ENCODE results near the gene SLC6A13. TPM values are rescaled to one million over a fixed set of nuclear protein-coding genes. Genes with fewer than 3 reads are reported as not detected.
"Not testable (repeated sequence)": the region's sequence is repeated elsewhere in the genome, so short reads cannot be mapped to it uniquely, and the experiment has no call there.

The SLC6A13 gene
- total RNA-seq, 1 experiment from 2014 or later, result not detected

DNA sequence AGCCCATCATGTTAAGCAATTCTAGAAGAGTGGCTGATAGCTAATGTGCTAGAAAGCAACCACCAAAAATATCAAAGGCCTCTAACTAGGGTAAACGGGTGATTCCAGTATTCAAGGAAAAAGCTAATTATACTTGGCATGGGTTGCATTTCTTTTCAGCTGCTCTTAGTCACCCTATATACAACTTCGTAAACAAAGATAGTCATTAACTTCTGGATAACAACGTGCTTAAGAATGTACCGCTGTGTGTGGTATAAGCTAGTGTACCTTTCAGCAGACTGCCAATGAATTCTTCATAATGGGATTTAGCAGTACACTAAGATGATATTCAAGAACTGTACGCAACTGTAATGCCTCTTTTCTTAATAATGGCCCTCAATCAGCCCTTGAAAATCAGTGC is 42.2 kb upstream of the SLC6A13 start:
- Mint-ChIP-seq H3K27me3 (ENCODE audit: low read depth) (no peaks in the 10 kb centered on the region), H3K27ac (no peak overlapping the region), H3K4me3 (no peak overlapping the region), H3K36me3 (ENCODE audit: insufficient read depth in 1 of 3, low read depth in 3 of 3) (peaks cover 45 to 90% (median 79%) of the 10 kb centered on the region in 3 experiments), H3K4me1 (peaks cover 0 to 4% of the 10 kb centered on the region in 2 experiments; a peak in 2 of 4 replicates), H3K9me3 (peaks cover 6 to 15% of the 10 kb centered on the region in 2 experiments; a peak in 4 of 5 replicates)
- Histone ChIP-seq H2BK15ac (ENCODE audit: low read depth, low read length) (no peak overlapping the region), H4K5ac (ENCODE audit: insufficient read length, low read depth, low read length) (no peak overlapping the region), H3K79me2 (ENCODE audit: insufficient read depth, low read length) (no peaks in the 10 kb centered on the region), H2BK20ac (ENCODE audit: low read depth, low read length, poor library complexity, severe bottlenecking) (no peak overlapping the region), H2BK120ac (ENCODE audit: low read depth, low read length, poor library complexity, severe bottlenecking) (no peak overlapping the region), H3K18ac (ENCODE audit: insufficient read length, low read depth, low read length) (no peak overlapping the region), H2BK12ac (ENCODE audit: insufficient read length, low read depth, low read length) (no peak overlapping the region), H3K27me3 (ENCODE audit: insufficient read depth, low read length) (no peaks in the 10 kb centered on the region), H3K27ac (ENCODE audit: insufficient read length, low read depth, low read length) (no peak overlapping the region), H3K79me1 (ENCODE audit: insufficient read depth, low read depth, low read length, poor library complexity, severe bottlenecking) (no peaks in the 10 kb centered on the region), H4K91ac (ENCODE audit: insufficient read length, low read depth, low read length) (no peak overlapping the region), H3K14ac (ENCODE audit: insufficient read depth, low read length) (no peak overlapping the region), H3K56ac (ENCODE audit: insufficient read length, low read depth, low read length) (no peak overlapping the region), H2AFZ (ENCODE audit: low read length) (no peak overlapping the region), H4K8ac (replicated peaks; ENCODE audit: insufficient read length, low read depth, low read length) (no peak overlapping the region), H3T11ph (ENCODE audit: low read length) (no peak overlapping the region), H3K23ac (ENCODE audit: insufficient read length, low read depth, low read length) (no peak overlapping the region), H2AK5ac (ENCODE audit: insufficient read length, low read length) (no peak overlapping the region), H3K9me3 (ENCODE audit: control insufficient read depth, low read depth, low read length) (no peaks in the 10 kb centered on the region), H3K9ac (ENCODE audit: extremely low read depth, insufficient read length, low read length) (no peak overlapping the region), H3K4ac (ENCODE audit: low read depth, low read length) (no peak overlapping the region), H2BK5ac (ENCODE audit: insufficient read length, low read length) (no peak overlapping the region), H4K20me1 (ENCODE audit: control insufficient read depth, insufficient read depth, insufficient read length) (no peaks in the 10 kb centered on the region), H3K23me2 (ENCODE audit: insufficient read length, low read depth, low read length, poor library complexity, severe bottlenecking) (no peaks in the 10 kb centered on the region), H3K4me1 (ENCODE audit: insufficient read depth, low read length) (no peaks in the 10 kb centered on the region), H3K4me2 (ENCODE audit: insufficient read depth, insufficient read length, low read length) (no peak overlapping the region)
- DNase-seq, result no peak
- TF ChIP-seq, protein P1, sequence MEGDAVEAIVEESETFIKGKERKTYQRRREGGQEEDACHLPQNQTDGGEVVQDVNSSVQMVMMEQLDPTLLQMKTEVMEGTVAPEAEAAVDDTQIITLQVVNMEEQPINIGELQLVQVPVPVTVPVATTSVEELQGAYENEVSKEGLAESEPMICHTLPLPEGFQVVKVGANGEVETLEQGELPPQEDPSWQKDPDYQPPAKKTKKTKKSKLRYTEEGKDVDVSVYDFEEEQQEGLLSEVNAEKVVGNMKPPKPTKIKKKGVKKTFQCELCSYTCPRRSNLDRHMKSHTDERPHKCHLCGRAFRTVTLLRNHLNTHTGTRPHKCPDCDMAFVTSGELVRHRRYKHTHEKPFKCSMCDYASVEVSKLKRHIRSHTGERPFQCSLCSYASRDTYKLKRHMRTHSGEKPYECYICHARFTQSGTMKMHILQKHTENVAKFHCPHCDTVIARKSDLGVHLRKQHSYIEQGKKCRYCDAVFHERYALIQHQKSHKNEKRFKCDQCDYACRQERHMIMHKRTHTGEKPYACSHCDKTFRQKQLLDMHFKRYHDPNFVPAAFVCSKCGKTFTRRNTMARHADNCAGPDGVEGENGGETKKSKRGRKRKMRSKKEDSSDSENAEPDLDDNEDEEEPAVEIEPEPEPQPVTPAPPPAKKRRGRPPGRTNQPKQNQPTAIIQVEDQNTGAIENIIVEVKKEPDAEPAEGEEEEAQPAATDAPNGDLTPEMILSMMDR (conservative IDR thresholded peaks at IDR 0.05), result no peak
- no CpG with 5 or more reads among the region's 5 CpGs for WGBS (ENCODE audit: extremely low coverage, insufficient read length, low lambda C conversion rate)

GRCh38 chr12:302766-303165 is 40.1 kb upstream of the SLC6A13 start:
- H3K4me1 ChIP-seq (ENCODE audit: insufficient read depth, low read length); H3K27me3 ChIP-seq (ENCODE audit: insufficient read depth, low read length); H4K20me1 ChIP-seq (ENCODE audit: control insufficient read depth, insufficient read depth, insufficient read length); H2BK120ac ChIP-seq (ENCODE audit: low read depth, low read length, poor library complexity, severe bottlenecking); H3K23me2 ChIP-seq (ENCODE audit: insufficient read length, low read depth, low read length, poor library complexity, severe bottlenecking); H3T11ph ChIP-seq (ENCODE audit: low read length); H3K79me1 ChIP-seq (ENCODE audit: insufficient read depth, low read depth, low read length, poor library complexity, severe bottlenecking); H2BK15ac ChIP-seq (ENCODE audit: low read depth, low read length); H3K23ac ChIP-seq (ENCODE audit: insufficient read length, low read depth, low read length); H2BK12ac ChIP-seq (ENCODE audit: insufficient read length, low read depth, low read length); H3K14ac ChIP-seq (ENCODE audit: insufficient read depth, low read length); H3K4me1 Mint-ChIP-seq; H4K91ac ChIP-seq (ENCODE audit: insufficient read length, low read depth, low read length); H3K18ac ChIP-seq (ENCODE audit: insufficient read length, low read depth, low read length); H3K9me3 ChIP-seq (ENCODE audit: control insufficient read depth, low read depth, low read length); H3K4me2 ChIP-seq (ENCODE audit: insufficient read depth, insufficient read length, low read length); H2BK20ac ChIP-seq (ENCODE audit: low read depth, low read length, poor library complexity, severe bottlenecking); H3K27me3 Mint-ChIP-seq (ENCODE audit: low read depth); H3K9ac ChIP-seq (ENCODE audit: extremely low read depth, insufficient read length, low read length); H2BK5ac ChIP-seq (ENCODE audit: insufficient read length, low read length); H4K8ac ChIP-seq (replicated peaks; ENCODE audit: insufficient read length, low read depth, low read length); H3K56ac ChIP-seq (ENCODE audit: insufficient read length, low read depth, low read length); DNase-seq; H2AFZ ChIP-seq (ENCODE audit: low read length); H4K5ac ChIP-seq (ENCODE audit: insufficient read length, low read depth, low read length); H3K27ac Mint-ChIP-seq; H2AK5ac ChIP-seq (ENCODE audit: insufficient read length, low read length); H3K79me2 ChIP-seq (ENCODE audit: insufficient read depth, low read length); H3K4ac ChIP-seq (ENCODE audit: low read depth, low read length); H3K27ac ChIP-seq (ENCODE audit: insufficient read length, low read depth, low read length); H3K4me3 Mint-ChIP-seq: not testable (repeated sequence)
- no CpG with 5 or more reads among the region's 3 CpGs for whole genome bisulfite sequencing (ENCODE audit: extremely low coverage, insufficient read length, low lambda C conversion rate)
- peaks cover 58 to 89% (median 85%) of the 10 kb centered on the region in 3 experiments for H3K36me3 Mint-ChIP-seq (ENCODE audit: insufficient read depth in 1 of 3, low read depth in 3 of 3)
- H3K9me3 Mint-ChIP-seq, result peaks cover 16 to 23% of the 10 kb centered on the region in 2 experiments

Data from H9 (cell line).